Lung (tissue), 12 donors: Measurements from ENCODE around the gene USP9X. TPM values are rescaled to one million over a fixed set of nuclear protein-coding genes. Genes with fewer than 3 reads are reported as not detected.

Source experiments
- ATAC-seq: fragments of 200-7000 bp; cut with Tn5 transposase; one replicate; pipeline ENCODE4 v1.9.1; 2020; ENCODE audit warnings: moderate number of reproducible peaks; ENCODE audit not compliant: insufficient read depth, low FRiP score
- DNase-seq, 3 donors: peaks; one replicate each; pipeline ENCODE4 v3.0.0-alpha.2; 2013 to 2017
- H3K27ac ChIP-seq, 2 donors: one replicate each; pipeline ENCODE4 v1.5.1; 2013; ENCODE audit warnings: mild to moderate bottlenecking in 2 of 2, moderate library complexity in 2 of 2, control low read depth in 1 of 2, inconsistent platforms in 1 of 2, low read depth in 1 of 2, low read length in 1 of 2
- H3K27me3 ChIP-seq, 3 donors: one replicate each; pipeline ENCODE4 v1.5.1; 2013; ENCODE audit warnings: low read length in 2 of 3; ENCODE audit not compliant: control insufficient read depth in 3 of 3, insufficient read depth in 3 of 3
- H3K36me3 ChIP-seq, 4 donors: one replicate each; pipeline ENCODE4 v1.5.1; 2013; ENCODE audit warnings: low read length in 4 of 4, mild to moderate bottlenecking in 1 of 4, moderate library complexity in 1 of 4; ENCODE audit not compliant: control insufficient read depth in 4 of 4, insufficient read depth in 4 of 4
- H3K4me1 ChIP-seq, 5 donors: one replicate each; pipeline ENCODE4 v1.5.1; 2013; ENCODE audit warnings: low read length in 5 of 5, mild to moderate bottlenecking in 2 of 5, moderate library complexity in 1 of 5; ENCODE audit not compliant: control insufficient read depth in 5 of 5, insufficient read depth in 5 of 5
- H3K4me3 ChIP-seq: one replicate; pipeline ENCODE4 v1.5.1; 2013; ENCODE audit warnings: mild to moderate bottlenecking, control low read depth, moderate library complexity
- H3K9ac ChIP-seq, 2 donors: one replicate each; pipeline ENCODE4 v1.5.1; 2013; ENCODE audit warnings: low read length in 2 of 2, control low read depth in 1 of 2; ENCODE audit not compliant: insufficient read depth in 1 of 2
- H3K9me3 ChIP-seq, 4 donors: one replicate each; pipeline ENCODE4 v1.5.1; 2013; ENCODE audit warnings: low read length in 3 of 4, mild to moderate bottlenecking in 1 of 4, moderate library complexity in 1 of 4; ENCODE audit not compliant: control insufficient read depth in 4 of 4, insufficient read depth in 3 of 4
- WGBS, 2 donors: extraction: QIAGEN DNeasy Blood & Tissue Kit; methylation state at CpG; one replicate each; pipeline ENCODE4 v1.1.7; 2013; 5-methylcytosine and 5-hydroxymethylcytosine counted together
- polyA plus RNA-seq, 2 donors: library from polyadenylated mRNA; stranded (reverse); fragments of 200-250 nt; gene quantifications; one replicate each; pipeline ENCODE4 v1.2.1, GENCODE V29; 2013
- total RNA-seq, 2 donors: library from RNA; depleted of rRNA in 1 of 2; stranded (reverse); fragments of >200 nt in 1 of 2; gene quantifications; one replicate each; pipeline ENCODE4 v1.2.1, GENCODE V29; 2014 to 2021
- TF ChIP-seq, protein P1 (sequence below): IDR thresholded peaks from 2 replicates; pipeline ENCODE4 v1.5.1; 2012; ENCODE audit warnings: mild to moderate bottlenecking; ENCODE audit errors: control extremely low read depth, extremely low read depth
- donor health status: control.
- donor health status: control.
- donor health status: Bipolar disorder and iron deficiency.
- donor health status: healthy.
- donor health status: DM: yes; HTN: yes; CAD: no.

The USP9X gene
- total and polyA plus RNA-seq, 4 donors, result 8.5 to 187 (median 43.0) TPM

DNA sequence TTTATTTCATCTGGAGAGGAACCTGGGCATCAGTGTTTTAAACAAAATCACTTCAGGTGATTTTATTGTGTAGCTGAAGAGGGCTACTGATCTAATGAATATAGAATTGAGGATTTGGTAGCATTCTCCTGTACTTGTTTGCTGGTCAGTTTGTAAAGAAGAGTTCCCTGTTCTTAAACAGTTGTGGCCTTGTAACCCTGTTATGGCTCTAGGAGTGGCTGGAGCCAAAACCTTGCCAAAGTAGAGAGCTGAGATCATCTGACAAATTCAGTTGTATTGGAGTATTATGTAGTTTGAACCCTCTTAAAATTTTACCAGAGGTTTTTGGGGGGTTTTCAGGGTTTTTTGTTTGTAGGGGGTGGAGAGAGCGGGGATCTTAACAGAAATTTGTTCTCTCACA is 36.5 kb downstream of the USP9X start:
- Histone ChIP-seq H3K36me3 (peaks cover 0 to 2% (median 1%) of the 10 kb centered on the region in 4 donors), H3K4me3 (no peak overlapping the region), H3K4me1 (peaks cover 0 to 6% (median 0%) of the 10 kb centered on the region in 5 donors), H3K9ac (no peak overlapping the region), H3K27ac (no peak overlapping the region), H3K9me3 (no peaks in the 10 kb centered on the region), H3K27me3 (peaks cover 0 to 20% (median 13%) of the 10 kb centered on the region in 3 donors)
- ATAC-seq (no peak), DNase-seq (no peak)
- 93 to 100% methylated on average over 1 of the region's 1 CpG for WGBS, 2 donors
- TF ChIP-seq, protein P1, sequence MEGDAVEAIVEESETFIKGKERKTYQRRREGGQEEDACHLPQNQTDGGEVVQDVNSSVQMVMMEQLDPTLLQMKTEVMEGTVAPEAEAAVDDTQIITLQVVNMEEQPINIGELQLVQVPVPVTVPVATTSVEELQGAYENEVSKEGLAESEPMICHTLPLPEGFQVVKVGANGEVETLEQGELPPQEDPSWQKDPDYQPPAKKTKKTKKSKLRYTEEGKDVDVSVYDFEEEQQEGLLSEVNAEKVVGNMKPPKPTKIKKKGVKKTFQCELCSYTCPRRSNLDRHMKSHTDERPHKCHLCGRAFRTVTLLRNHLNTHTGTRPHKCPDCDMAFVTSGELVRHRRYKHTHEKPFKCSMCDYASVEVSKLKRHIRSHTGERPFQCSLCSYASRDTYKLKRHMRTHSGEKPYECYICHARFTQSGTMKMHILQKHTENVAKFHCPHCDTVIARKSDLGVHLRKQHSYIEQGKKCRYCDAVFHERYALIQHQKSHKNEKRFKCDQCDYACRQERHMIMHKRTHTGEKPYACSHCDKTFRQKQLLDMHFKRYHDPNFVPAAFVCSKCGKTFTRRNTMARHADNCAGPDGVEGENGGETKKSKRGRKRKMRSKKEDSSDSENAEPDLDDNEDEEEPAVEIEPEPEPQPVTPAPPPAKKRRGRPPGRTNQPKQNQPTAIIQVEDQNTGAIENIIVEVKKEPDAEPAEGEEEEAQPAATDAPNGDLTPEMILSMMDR, result no peak

GRCh38 chrX:41122664-41123257 is 37.5 kb downstream of the USP9X start:
- Histone ChIP-seq H3K4me1 (peaks cover 0 to 8% (median 0%) of the 10 kb centered on the region in 5 donors), H3K36me3 (peaks cover 0 to 2% (median 1%) of the 10 kb centered on the region in 4 donors), H3K27ac (no peak overlapping the region), H3K9ac (no peak overlapping the region), H3K4me3 (no peak overlapping the region), H3K27me3 (peaks cover 0 to 20% (median 9%) of the 10 kb centered on the region in 3 donors), H3K9me3 (no peaks in the 10 kb centered on the region)
- DNase-seq (no peak), ATAC-seq (no peak)
- TF ChIP-seq, protein P1, result no peak
- WGBS, 2 donors, result 79 to 84% methylated on average over 5 to 7 of the region's 7 CpGs

DNA sequence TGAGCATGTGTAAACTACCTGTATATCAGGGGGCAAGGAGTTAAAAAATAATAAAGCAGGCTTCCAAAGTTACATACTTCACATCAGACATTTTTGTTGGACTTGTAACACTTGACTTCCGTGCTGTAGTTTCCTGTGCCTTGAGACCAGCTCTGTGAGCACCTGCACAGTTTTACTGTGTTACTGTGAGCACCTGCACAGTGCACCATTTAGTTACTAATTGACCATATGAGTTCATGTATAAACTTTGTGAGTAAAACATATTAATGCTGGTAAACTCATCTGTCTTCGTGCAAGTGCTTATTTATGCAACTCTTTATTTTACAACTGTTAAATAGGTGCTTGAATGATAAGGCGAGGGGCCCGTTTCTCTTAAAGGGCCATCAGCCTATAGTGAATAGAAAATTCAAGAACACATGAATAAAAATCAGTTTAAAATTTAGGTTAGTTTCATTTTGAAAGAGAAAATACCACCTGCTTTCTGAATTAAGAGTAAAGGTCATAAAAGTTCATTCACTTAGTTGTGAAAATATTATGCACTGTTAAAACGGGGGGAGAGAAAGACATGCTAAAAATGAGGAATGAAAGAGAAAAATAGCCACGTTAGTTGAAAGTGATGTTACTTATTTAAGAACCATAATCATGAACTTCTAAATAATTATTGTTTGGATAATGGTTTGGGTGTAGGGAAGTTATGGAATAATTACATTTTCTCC is 42.4 kb downstream of the USP9X start:
- Histone ChIP-seq H3K9ac (no peak overlapping the region), H3K4me1 (peaks cover 0 to 2% (median 0%) of the 10 kb centered on the region in 5 donors), H3K9me3 (no peaks in the 10 kb centered on the region), H3K4me3 (no peak overlapping the region), H3K27ac (no peak overlapping the region), H3K27me3 (peaks cover 0 to 20% (median 0%) of the 10 kb centered on the region in 3 donors), H3K36me3 (peaks cover 0 to 9% (median 3%) of the 10 kb centered on the region in 4 donors)
- TF ChIP-seq, protein P1, result no peak
- DNase-seq, result peak in 2 of 3 donors; percentile 24 to 40
- no peak for ATAC-seq
- WGBS, 2 donors, result 26 to 51% methylated on average over 6 of the region's 6 CpGs
